Left colon (tissue), 2 donors: ENCODE data around the gene PDZD2. TPM values are rescaled to one million over a fixed set of nuclear protein-coding genes. Genes with fewer than 3 reads are reported as not detected.
A peak's percentile ranks its signal among the peaks of the same experiment; 100 is the strongest.

Experiments used
- ATAC-seq: fragments of 200-7000 bp; cut with Tn5 transposase; one replicate; pipeline ENCODE4 v1.9.1; 2020; ENCODE audit warnings: mild to moderate bottlenecking, moderate library complexity
- DNase-seq, 2 donors: peaks; one replicate each; pipeline ENCODE4 v3.0.0-alpha.2; 2020
- intact Hi-C, 2 donors: fragments of 100-400 bp; cut with DNase I in 1 of 2; cut with micrococcal nuclease in 1 of 2; formaldehyde crosslinking; loops; one replicate each; pipeline versions ENCODE4 v1.11.2 to v1.14.0; 2022; cut with DNase I, micrococcal nuclease
- total RNA-seq, 2 donors: library from RNA; stranded (reverse); fragmentation: NEBNext Ultra II Directional; extraction: Animal tissue kit (Norgen Biotek cat#: 25700); gene quantifications; one replicate each; pipeline ENCODE4 v1.2.1, GENCODE V29; 2021
- donor health status: DM: no; HTN: no; CAD: no.
- donor health status: DM: yes; HTN: yes; CAD: no.

Gene PDZD2
- total RNA-seq, 2 donors from 2014 or later = 1.6 to 2.3 TPM

- ATAC-seq (no peak), DNase-seq (no peak)
- intact Hi-C loops = no loop called here
Measured at GRCh38 chr5:32089146-32090000, 450.4 kb downstream of the PDZD2 start.

- ATAC-seq = no peak
- intact Hi-C loops = loop anchor here in 1 of 2 donors (5.0 kb wide), 1 partner anchor 263 kb away; no protein-coding TSS in a partner anchor
- no peak for DNase-seq
Measured at GRCh38 chr5:32090026-32090754, 451.3 kb downstream of the PDZD2 start.

GRCh38 chr5:32090755-32091128 is 451.8 kb downstream of the PDZD2 start:
- ATAC-seq (no peak), DNase-seq (no peak)
- intact Hi-C loops = loop anchor here in 1 of 2 donors (5.0 kb wide), 1 partner anchor 263 kb away; no protein-coding TSS in a partner anchor

- DNase-seq (peak; percentile 51 to 68), ATAC-seq (peak; percentile 81)
- intact Hi-C loops = loop anchor here in 1 of 2 donors (5.0 kb wide), 1 partner anchor 266 kb away; no protein-coding TSS in a partner anchor
Measured at GRCh38 chr5:32092938-32093812, 454.2 kb downstream of the PDZD2 start.

GRCh38 chr5:32094691-32095090 is 455.8 kb downstream of the PDZD2 start:
- DNase-seq = no peak
- no peak for ATAC-seq
- intact Hi-C loops = loop anchor here in 1 of 2 donors (5.0 kb wide), 1 partner anchor 267 kb away; no protein-coding TSS in a partner anchor

GRCh38 chr5:32095261-32095671 is 456.3 kb downstream of the PDZD2 start:
- ATAC-seq (no peak), DNase-seq (no peak)
- intact Hi-C loops = no loop called here

- intact Hi-C loops = no loop called here
- ATAC-seq (no peak), DNase-seq (no peak)
Measured at GRCh38 chr5:32096891-32097595, 458.1 kb downstream of the PDZD2 start.

GRCh38 chr5:32098291-32098690 is 459.4 kb downstream of the PDZD2 start:
- DNase-seq (no peak), ATAC-seq (no peak)
- intact Hi-C loops = no loop called here

GRCh38 chr5:32098890-32099310 is 460.0 kb downstream of the PDZD2 start:
- intact Hi-C loops = no loop called here
- DNase-seq (no peak), ATAC-seq (no peak)

GRCh38 chr5:32099486-32100035 is 460.6 kb downstream of the PDZD2 start:
- no peak for ATAC-seq
- intact Hi-C loops = no loop called here
- DNase-seq = no peak

GRCh38 chr5:32100230-32100629 is 461.3 kb downstream of the PDZD2 start:
- ATAC-seq (no peak), DNase-seq (peak in 1 of 2 donors; percentile 38)
- intact Hi-C loops = no loop called here

- DNase-seq (no peak), ATAC-seq (peak; percentile 6)
- intact Hi-C loops = no loop called here
Measured at GRCh38 chr5:32100691-32101302, 461.9 kb downstream of the PDZD2 start.

GRCh38 chr5:32102254-32102986 is 463.5 kb downstream of the PDZD2 start:
- DNase-seq (no peak), ATAC-seq (no peak)
- intact Hi-C loops = no loop called here

GRCh38 chr5:32103521-32103920 is 464.6 kb downstream of the PDZD2 start:
- intact Hi-C loops = no loop called here
- ATAC-seq (no peak), DNase-seq (no peak)

- DNase-seq = no peak
- no peak for ATAC-seq
- intact Hi-C loops = no loop called here
Measured at GRCh38 chr5:32107291-32107690, 468.4 kb downstream of the PDZD2 start.

GRCh38 chr5:32108167-32108566 is 469.2 kb downstream of the PDZD2 start:
- DNase-seq = no peak
- peak; percentile 84 for ATAC-seq
- intact Hi-C loops = no loop called here

GRCh38 chr5:32109236-32109635 is 470.3 kb downstream of the PDZD2 start:
- ATAC-seq = peak; percentile 28
- no peak for DNase-seq
- intact Hi-C loops = no loop called here
